Common myeloid progenitor, CD34-positive (primary cell): Measurements from ENCODE around the gene MELK.

ENCODE experiments used
- CTCF ChIA-PET: fragments of 350-600 bp; sonication (Branson Sonifier 250); formaldehyde crosslinking; loops from one replicate; lab custom pipeline; 2021; ENCODE audit warnings: antibody characterized with exemption; lab: Charles Lee
- POLR2A ChIA-PET: fragments of 350-600 bp; sonication (Branson Sonifier 250); formaldehyde crosslinking; loops from one replicate; lab custom pipeline; 2021; ENCODE audit warnings: antibody characterized with exemption; lab: Charles Lee
- DNase-seq, 3 donors: peaks; one replicate each; pipeline versions ENCODE4 v3.0.0 to v3.0.0-alpha.2; 2013
- H3K27ac ChIP-seq, 2 experiments: 1 replicate in 1 of 2; 2 replicates in 1 of 2; pipeline ENCODE4 v1.7.0; 2013; ENCODE audit warnings: inconsistent platforms in 2 of 2, low read length in 2 of 2, mild to moderate bottlenecking in 2 of 2, low read depth in 1 of 2, moderate library complexity in 1 of 2; ENCODE audit not compliant: severe bottlenecking in 2 of 2, insufficient read depth in 1 of 2, poor library complexity in 1 of 2
- H3K27me3 ChIP-seq, 5 experiments: replicated peaks in 2 of 5; 1 replicate in 3 of 5; 2 replicates in 2 of 5; pipeline versions ENCODE4 v1.6.1 to v1.7.0; 2013; ENCODE audit warnings: low read length in 4 of 5, mild to moderate bottlenecking in 2 of 5, moderate library complexity in 2 of 5, inconsistent platforms in 1 of 5; ENCODE audit not compliant: insufficient read depth in 5 of 5, control insufficient read depth in 4 of 5
- H3K36me3 ChIP-seq, 4 experiments: 1 replicate in 2 of 4; 2 replicates in 2 of 4; pipeline versions ENCODE4 v1.6.1 to v1.7.0; 2013; ENCODE audit warnings: low read length in 3 of 4, control low read depth in 1 of 4, mild to moderate bottlenecking in 1 of 4; ENCODE audit not compliant: control insufficient read depth in 4 of 4, insufficient read depth in 4 of 4
- H3K4me1 ChIP-seq, 4 experiments: 1 replicate in 3 of 4; 2 replicates in 1 of 4; pipeline versions ENCODE4 v1.6.1 to v1.7.1; 2013; ENCODE audit warnings: low read length in 3 of 4, mild to moderate bottlenecking in 3 of 4, control low read depth in 1 of 4, inconsistent platforms in 1 of 4, moderate library complexity in 1 of 4; ENCODE audit not compliant: control insufficient read depth in 4 of 4, insufficient read depth in 4 of 4; ENCODE audit errors: control extremely low read depth in 1 of 4
- H3K4me3 ChIP-seq, 7 experiments: 1 replicate in 4 of 7; 2 replicates in 3 of 7; pipeline versions ENCODE4 v1.5.1 to v1.7.0; 2013; ENCODE audit warnings: mild to moderate bottlenecking in 7 of 7, low read length in 6 of 7, moderate library complexity in 6 of 7, inconsistent platforms in 2 of 7, low read depth in 2 of 7, control low read depth in 1 of 7; ENCODE audit not compliant: insufficient read depth in 4 of 7, control insufficient read depth in 1 of 7; ENCODE audit errors: extremely low read depth in 1 of 7
- H3K9me3 ChIP-seq, 5 experiments: 1 replicate in 4 of 5; 2 replicates in 1 of 5; pipeline versions ENCODE4 v1.6.1 to v1.7.1; 2013; ENCODE audit warnings: low read length in 4 of 5, mild to moderate bottlenecking in 2 of 5, inconsistent platforms in 1 of 5, low read depth in 1 of 5, moderate library complexity in 1 of 5; ENCODE audit not compliant: control insufficient read depth in 4 of 5, insufficient read depth in 2 of 5; ENCODE audit errors: control extremely low read depth in 1 of 5
- WGBS: methylation state at CpG from one replicate; pipeline ENCODE4 v1.1.5; 2013; ENCODE audit not compliant: insufficient coverage; 5-methylcytosine and 5-hydroxymethylcytosine counted together

Gene MELK

GRCh38 chr9:36721846-36722588 lies 149.3 kb downstream of the MELK start:
- Histone ChIP-seq H3K4me1 (no peaks in the 10 kb centered on the region), H3K4me3 (no peak overlapping the region), H3K27me3 (peaks cover 0 to 4% (median 0%) of the 10 kb centered on the region in 5 experiments), H3K36me3 (no peaks in the 10 kb centered on the region), H3K9me3 (no peaks in the 10 kb centered on the region), H3K27ac (no peak overlapping the region)
- no peak for DNase-seq
- ChIA-PET POLR2A (interaction anchor here (0.6 kb wide), 1 partner anchor 9 kb away, joined by 4 read pairs; no protein-coding TSS in a partner anchor), CTCF (interaction anchor here (0.7 to 2.5 kb wide), 4 partner anchors 12 to 316 kb away, joined by 3 to 9 read pairs (median 4); no protein-coding TSS in a partner anchor)
- 81% methylated on average over 7 of the region's 8 CpGs for WGBS

DNA sequence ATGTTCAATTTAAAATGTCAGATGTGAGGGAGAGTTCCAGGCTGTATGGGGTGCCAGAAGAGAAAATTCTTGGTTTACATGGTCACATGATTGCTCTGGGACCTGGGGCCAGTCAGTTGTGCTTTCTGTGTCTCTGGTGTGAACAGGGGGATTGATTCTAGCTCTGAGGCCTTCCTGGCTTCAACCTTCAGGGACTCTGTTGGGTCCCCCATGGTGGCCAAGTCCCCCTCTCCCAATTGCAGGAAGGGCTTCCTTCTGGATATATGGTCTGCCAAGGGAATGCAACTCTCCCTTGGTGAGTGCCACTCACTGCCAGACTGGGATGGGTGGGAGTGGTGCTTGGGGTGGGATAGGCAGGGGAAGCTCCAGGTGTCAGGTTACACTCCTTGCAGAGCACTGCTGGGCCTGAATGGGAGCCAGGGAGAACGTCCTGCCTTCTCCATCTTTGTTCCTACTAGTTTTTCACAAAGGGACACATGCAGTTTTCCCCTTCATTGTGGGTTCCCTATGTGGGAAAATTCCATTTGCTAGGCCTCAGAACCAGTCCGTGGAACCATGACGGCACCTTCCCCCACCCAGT lies 153.2 kb downstream of the MELK start:
- DNase-seq: no peak
- ChIA-PET CTCF (no interaction called here), POLR2A (no interaction called here)
- no peaks in the 10 kb centered on the region for H3K36me3 ChIP-seq
- H3K27me3 ChIP-seq: peaks cover 0 to 4% (median 0%) of the 10 kb centered on the region in 5 experiments
- no peaks in the 10 kb centered on the region for H3K9me3 ChIP-seq
- H3K4me1 ChIP-seq: no peaks in the 10 kb centered on the region
- H3K27ac ChIP-seq: no peak overlapping the region
- no peak overlapping the region for H3K4me3 ChIP-seq
- 100% methylated on average over 2 of the region's 3 CpGs for WGBS
